Ectodermal cell (in vitro differentiated cells): ENCODE results near the gene MVP.
"Not testable (repeated sequence)": the region's sequence is repeated elsewhere in the genome, so short reads cannot be mapped to it uniquely, and the experiment has no call there.

ENCODE experiments used
- H3K27ac ChIP-seq: 2 replicates; pipeline ENCODE4 v1.7.0; 2013; ENCODE audit warnings: mild to moderate bottlenecking, low read depth, low read length; ENCODE audit not compliant: insufficient read depth, poor library complexity, severe bottlenecking
- H3K27me3 ChIP-seq: 2 replicates; pipeline ENCODE4 v1.7.0; 2013; ENCODE audit warnings: mild to moderate bottlenecking, low read length; ENCODE audit not compliant: insufficient read depth, control insufficient read depth, poor library complexity, severe bottlenecking
- H3K36me3 ChIP-seq: one replicate; pipeline ENCODE4 v1.7.0; 2013; ENCODE audit warnings: low read length; ENCODE audit not compliant: control insufficient read depth, insufficient read depth
- H3K4me1 ChIP-seq: one replicate; pipeline ENCODE4 v1.7.0; 2013; ENCODE audit warnings: low read length; ENCODE audit not compliant: control insufficient read depth, insufficient read depth
- H3K4me3 ChIP-seq: 2 replicates; pipeline ENCODE4 v1.7.0; 2013; ENCODE audit warnings: low read depth, low read length, control low read depth; ENCODE audit not compliant: insufficient read depth
- H3K9me3 ChIP-seq: 2 replicates; pipeline ENCODE4 v1.7.0; 2013; ENCODE audit warnings: mild to moderate bottlenecking, low read length, moderate library complexity; ENCODE audit not compliant: control insufficient read depth
- WGBS, 2 experiments: methylation state at CpG; one replicate each; pipeline ENCODE4 v1.1.7; 2013; ENCODE audit warnings: missing lambda C conversion rate in 2 of 2; 5-methylcytosine and 5-hydroxymethylcytosine counted together

Gene MVP

GRCh38 chr16:29875206-29875605 is 54.9 kb downstream of the MVP start:
- H3K27me3 ChIP-seq: peaks cover 20% of the 10 kb centered on the region
- no peaks in the 10 kb centered on the region for H3K4me1 ChIP-seq
- no peaks in the 10 kb centered on the region for H3K9me3 ChIP-seq
- H3K27ac ChIP-seq: no peak overlapping the region
- no peak overlapping the region for H3K4me3 ChIP-seq
- 93 to 94% methylated on average over 6 of the region's 6 CpGs for WGBS, 2 experiments
- H3K36me3 ChIP-seq: no peaks in the 10 kb centered on the region

GRCh38 chr16:29876217-29876593 is 55.9 kb downstream of the MVP start:
- Histone ChIP-seq H3K27ac (no peak overlapping the region), H3K36me3 (no peaks in the 10 kb centered on the region), H3K4me3 (no peak overlapping the region), H3K9me3 (no peaks in the 10 kb centered on the region), H3K27me3 (peaks cover 20% of the 10 kb centered on the region), H3K4me1 (no peaks in the 10 kb centered on the region)
- 53 to 55% methylated on average over 18 of the region's 18 CpGs for WGBS, 2 experiments

GRCh38 chr16:29876594-29877249 is 56.5 kb downstream of the MVP start:
- Histone ChIP-seq H3K36me3 (no peaks in the 10 kb centered on the region), H3K9me3 (no peaks in the 10 kb centered on the region), H3K27me3 (peaks cover 20% of the 10 kb centered on the region), H3K27ac (no peak overlapping the region), H3K4me3 (peak overlapping the region; percentile 13), H3K4me1 (no peaks in the 10 kb centered on the region)
- 37 to 41% methylated on average over 45 of the region's 45 CpGs for WGBS, 2 experiments

GRCh38 chr16:29877266-29877961 is 57.2 kb downstream of the MVP start:
- peak overlapping the region; percentile 13 for H3K4me3 ChIP-seq
- peaks cover 20% of the 10 kb centered on the region for H3K27me3 ChIP-seq
- H3K9me3 ChIP-seq: no peaks in the 10 kb centered on the region
- H3K4me1 ChIP-seq: no peaks in the 10 kb centered on the region
- no peak overlapping the region for H3K27ac ChIP-seq
- H3K36me3 ChIP-seq: no peaks in the 10 kb centered on the region
- WGBS, 2 experiments: 30 to 32% methylated on average over 28 of the region's 28 CpGs

- Histone ChIP-seq H3K4me3 (no peak overlapping the region), H3K36me3 (no peaks in the 10 kb centered on the region), H3K27ac (no peak overlapping the region), H3K27me3 (peaks cover 20% of the 10 kb centered on the region), H3K9me3 (no peaks in the 10 kb centered on the region), H3K4me1 (no peaks in the 10 kb centered on the region)
- 93 to 94% methylated on average over 12 to 13 of the region's 14 CpGs for WGBS, 2 experiments
Measured at GRCh38 chr16:29878172-29878571, 57.9 kb downstream of the MVP start.

GRCh38 chr16:29881050-29881449 is 60.8 kb downstream of the MVP start:
- Histone ChIP-seq H3K4me3 (no peak overlapping the region), H3K4me1 (no peaks in the 10 kb centered on the region), H3K36me3 (no peaks in the 10 kb centered on the region), H3K27ac (no peak overlapping the region), H3K27me3 (peaks cover 18% of the 10 kb centered on the region), H3K9me3 (no peaks in the 10 kb centered on the region)
- 93 to 95% methylated on average over 3 of the region's 3 CpGs for WGBS, 2 experiments

- Histone ChIP-seq H3K27ac (no peak overlapping the region), H3K4me3 (no peak overlapping the region), H3K27me3 (no peaks in the 10 kb centered on the region), H3K4me1 (no peaks in the 10 kb centered on the region), H3K9me3 (no peaks in the 10 kb centered on the region), H3K36me3 (no peaks in the 10 kb centered on the region)
- 90 to 94% methylated on average over 6 of the region's 6 CpGs for WGBS, 2 experiments
Measured at GRCh38 chr16:29883987-29884386, 63.7 kb downstream of the MVP start.

GRCh38 chr16:29889372-29889771 is 69.1 kb downstream of the MVP start:
- not testable (repeated sequence) for H3K27me3 ChIP-seq, H3K4me3 ChIP-seq, H3K27ac ChIP-seq, H3K36me3 ChIP-seq, H3K9me3 ChIP-seq, H3K4me1 ChIP-seq
- 90 to 93% methylated on average over 3 of the region's 3 CpGs for WGBS, 2 experiments

GRCh38 chr16:29891525-29892457 is 71.5 kb downstream of the MVP start:
- H3K27ac ChIP-seq: no peak overlapping the region

GRCh38 chr16:29892458-29892813 is 72.2 kb downstream of the MVP start:
- H3K4me3 ChIP-seq: no peak overlapping the region
- H3K9me3 ChIP-seq: no peaks in the 10 kb centered on the region
- WGBS, 2 experiments: 93 to 94% methylated on average over 6 of the region's 6 CpGs
- H3K27me3 ChIP-seq: no peaks in the 10 kb centered on the region
- H3K36me3 ChIP-seq: no peaks in the 10 kb centered on the region
- H3K27ac ChIP-seq: no peak overlapping the region
- no peaks in the 10 kb centered on the region for H3K4me1 ChIP-seq

More at GRCh38 chr16:29891525-29892457, 71.5 kb downstream of the MVP start:
- H3K27me3 ChIP-seq: no peaks in the 10 kb centered on the region
- no peaks in the 10 kb centered on the region for H3K36me3 ChIP-seq
- no peak overlapping the region for H3K4me3 ChIP-seq
- H3K9me3 ChIP-seq: no peaks in the 10 kb centered on the region
- no peaks in the 10 kb centered on the region for H3K4me1 ChIP-seq
- WGBS, 2 experiments: 89% methylated on average over 10 of the region's 10 CpGs
